ENCODE data around the gene TMEM174.

Gene TMEM174, protein sequence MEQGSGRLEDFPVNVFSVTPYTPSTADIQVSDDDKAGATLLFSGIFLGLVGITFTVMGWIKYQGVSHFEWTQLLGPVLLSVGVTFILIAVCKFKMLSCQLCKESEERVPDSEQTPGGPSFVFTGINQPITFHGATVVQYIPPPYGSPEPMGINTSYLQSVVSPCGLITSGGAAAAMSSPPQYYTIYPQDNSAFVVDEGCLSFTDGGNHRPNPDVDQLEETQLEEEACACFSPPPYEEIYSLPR

DNA sequence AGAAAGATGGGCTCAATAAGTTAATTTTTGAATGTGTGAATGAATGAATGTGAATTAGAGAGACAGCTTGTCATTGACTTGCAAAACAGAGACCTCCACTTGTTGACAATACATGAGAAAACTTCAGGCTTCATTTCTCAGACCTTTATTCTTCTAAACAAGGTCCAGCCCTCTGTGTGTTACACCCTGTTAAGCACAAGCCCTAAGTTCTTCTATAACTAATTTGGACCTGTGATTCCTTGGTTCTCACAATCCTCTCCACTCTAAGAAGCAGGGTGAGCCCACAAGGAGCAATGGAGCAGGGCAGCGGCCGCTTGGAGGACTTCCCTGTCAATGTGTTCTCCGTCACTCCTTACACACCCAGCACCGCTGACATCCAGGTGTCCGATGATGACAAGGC is at the start of gene TMEM174:
Gene TMEM174 (plus strand): TSS at position 243 of the 400 bp plus-strand sequence. CDS start 51 bp downstream, at position 294.
- no peak for DNase-seq

DNA sequence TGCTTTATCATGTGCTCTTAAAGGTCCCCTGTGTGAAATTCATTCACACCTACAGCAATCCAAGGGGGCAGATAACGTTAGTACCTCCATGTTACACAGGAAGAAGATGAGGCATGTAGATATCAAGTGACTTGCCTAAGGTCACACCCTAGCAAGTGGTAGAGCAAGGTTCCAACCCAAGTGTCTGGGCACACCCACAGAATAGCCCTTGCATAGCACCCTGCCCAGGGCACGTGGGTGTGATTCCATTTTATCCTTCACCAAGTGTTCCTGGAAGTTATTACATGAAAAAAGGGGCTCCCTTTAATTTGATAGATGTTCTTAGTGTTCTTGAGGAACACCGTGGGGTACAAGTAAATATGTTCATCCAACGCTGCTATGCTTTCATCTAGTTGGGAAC is 47.7 kb upstream of the TMEM174 start:
- DNase-seq = no peak

DNA sequence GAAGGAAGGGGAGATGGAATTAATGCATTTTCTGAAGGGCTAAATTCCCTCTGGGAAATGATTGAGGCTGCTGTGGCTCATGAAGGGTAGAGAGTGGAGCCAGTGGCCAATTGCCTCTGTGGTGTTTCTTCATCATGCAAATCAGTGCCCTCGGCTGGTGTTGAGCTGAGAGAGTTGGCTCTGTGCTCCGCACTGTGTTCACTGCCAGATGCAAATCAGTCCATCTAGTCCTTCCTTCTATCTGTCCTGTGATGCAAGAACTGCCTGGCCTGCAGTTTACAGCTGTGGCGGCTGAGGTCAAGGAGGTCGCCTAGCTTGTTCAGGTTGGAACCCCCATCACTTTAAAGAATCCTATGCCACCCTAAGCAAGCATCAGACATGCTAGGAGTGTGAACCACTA is 46.6 kb upstream of the TMEM174 start:
- no peak for DNase-seq

DNA sequence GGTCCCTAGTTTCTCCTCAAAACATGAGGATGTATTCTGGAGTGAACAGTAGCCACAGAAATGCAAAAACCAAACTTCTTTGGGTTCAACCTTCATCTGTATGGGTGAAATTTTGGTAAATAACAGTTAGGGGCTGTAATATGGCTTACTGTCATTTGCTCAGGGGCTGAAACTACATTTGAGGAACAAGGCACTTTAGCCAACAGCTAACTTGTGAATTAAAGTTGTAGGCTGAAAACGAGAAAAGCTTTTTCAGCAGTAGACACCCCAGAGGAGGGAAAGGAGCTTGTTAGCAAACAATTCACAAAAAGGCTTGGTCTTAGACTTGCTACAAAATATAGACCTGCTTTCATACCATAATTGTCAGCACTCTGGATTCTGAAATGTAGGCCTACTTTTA is 46.0 kb upstream of the TMEM174 start:
- no peak for DNase-seq

DNA sequence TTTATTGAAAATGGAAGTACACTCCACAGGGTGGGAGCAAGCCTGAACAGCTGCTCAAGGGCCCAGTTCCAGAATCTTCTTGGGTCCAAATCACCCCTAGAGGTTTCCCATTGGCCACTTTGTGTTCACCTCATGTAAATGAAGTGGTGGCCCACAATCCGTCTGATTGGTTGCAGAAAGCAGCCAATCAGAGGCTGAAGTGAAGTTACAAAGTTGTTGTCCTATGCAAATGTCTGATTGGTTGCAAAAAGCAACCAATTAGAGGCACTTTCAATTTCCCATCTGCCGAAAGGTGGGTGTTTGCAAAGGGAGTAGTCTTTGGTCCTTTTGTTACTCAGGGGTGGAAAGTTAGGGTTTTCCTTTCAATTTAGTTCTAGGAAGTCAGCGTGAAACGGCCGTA is 43.9 kb upstream of the TMEM174 start:
- no peak for DNase-seq

DNA sequence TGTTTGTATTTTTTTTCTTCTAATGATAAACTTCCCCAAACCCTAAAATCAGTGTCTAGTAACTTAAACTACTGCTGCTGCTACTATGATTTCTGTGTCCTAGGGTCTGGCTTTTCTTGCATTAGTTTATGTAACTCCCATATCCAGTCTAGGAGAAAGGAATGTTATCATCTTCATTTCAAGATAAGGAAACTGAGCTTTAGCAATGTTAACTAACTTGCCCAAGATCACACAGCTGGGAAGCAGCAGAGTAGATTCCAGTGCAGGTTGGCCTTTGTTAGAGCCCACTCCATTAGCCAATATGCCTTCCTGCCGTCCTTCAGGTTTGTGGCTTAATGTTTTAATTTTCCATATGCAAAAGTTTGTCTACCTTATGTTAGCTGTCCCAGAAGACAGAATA is 42.2 kb upstream of the TMEM174 start:
- DNase-seq = no peak

DNA sequence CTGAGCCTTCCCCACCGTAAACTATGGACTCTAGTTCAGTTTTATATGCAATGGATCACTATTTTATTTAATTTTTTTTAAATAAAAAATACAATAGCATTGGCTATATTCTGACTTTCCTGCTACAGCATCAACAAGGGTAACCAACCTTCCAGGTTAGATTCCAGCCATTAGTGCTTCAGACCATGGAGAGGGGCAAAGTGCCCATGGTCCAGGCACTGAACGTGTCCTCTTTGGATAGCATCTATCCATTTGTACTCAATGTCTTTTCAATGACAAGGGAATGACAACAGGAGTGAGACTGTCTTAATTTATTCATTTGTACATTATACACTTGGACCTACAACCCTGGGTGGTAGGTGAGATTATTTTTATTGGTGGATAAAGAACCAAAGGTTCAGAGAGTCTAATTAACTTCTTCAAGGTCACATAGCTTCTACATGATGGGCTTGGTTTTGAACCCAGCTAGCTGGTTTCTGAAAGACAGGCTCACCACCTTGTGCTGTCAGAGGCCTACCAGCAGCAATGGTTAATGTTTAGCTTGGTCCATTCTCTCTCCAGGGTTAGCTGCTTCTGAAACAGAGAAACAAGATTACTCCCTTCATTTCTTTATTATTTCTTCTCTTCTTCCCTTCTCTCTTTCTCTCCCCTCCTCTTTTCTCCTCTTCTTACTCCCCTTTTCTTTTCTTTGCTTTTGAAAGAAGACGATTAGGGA is 41.1 kb upstream of the TMEM174 start:
- DNase-seq = no peak

DNA sequence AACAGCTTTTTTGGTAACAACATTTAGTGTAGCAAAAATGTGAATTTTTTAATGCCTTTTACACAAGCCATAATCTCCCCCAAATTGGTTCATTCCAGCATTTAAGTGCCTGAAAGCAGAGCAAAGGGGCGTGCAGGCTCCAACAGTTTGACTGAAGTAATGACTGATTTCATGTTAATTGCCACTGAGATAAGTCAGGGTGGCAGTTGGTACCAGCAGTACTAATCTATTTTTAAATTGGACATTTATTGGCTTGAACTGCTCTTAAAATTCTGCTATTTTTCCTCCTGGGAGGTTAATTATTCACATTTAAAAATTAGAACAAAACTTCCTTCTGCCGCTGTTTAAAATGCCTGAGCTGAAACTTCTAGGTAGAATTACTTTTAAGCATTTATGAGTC is 40.2 kb upstream of the TMEM174 start:
- DNase-seq = no peak

DNA sequence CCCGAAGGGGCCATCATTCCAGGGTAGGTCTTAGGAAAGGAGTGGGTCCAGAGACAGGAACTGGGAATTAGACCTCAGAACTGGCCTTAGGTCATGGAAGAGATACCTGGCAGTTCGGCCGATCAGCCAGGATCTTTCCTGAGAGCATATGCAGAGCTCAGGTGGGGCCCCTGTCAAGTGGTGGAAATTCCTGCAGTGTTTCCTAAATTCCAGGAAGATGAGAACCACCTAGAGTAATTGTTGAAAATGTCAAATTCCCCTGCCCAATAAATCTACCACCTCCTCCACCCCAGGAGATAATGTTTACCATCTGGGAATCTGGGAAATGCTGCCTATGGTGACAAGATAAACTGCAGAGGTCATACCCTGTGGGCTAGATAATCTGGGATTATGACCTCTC is 38.0 kb upstream of the TMEM174 start:
- no peak for DNase-seq

DNA sequence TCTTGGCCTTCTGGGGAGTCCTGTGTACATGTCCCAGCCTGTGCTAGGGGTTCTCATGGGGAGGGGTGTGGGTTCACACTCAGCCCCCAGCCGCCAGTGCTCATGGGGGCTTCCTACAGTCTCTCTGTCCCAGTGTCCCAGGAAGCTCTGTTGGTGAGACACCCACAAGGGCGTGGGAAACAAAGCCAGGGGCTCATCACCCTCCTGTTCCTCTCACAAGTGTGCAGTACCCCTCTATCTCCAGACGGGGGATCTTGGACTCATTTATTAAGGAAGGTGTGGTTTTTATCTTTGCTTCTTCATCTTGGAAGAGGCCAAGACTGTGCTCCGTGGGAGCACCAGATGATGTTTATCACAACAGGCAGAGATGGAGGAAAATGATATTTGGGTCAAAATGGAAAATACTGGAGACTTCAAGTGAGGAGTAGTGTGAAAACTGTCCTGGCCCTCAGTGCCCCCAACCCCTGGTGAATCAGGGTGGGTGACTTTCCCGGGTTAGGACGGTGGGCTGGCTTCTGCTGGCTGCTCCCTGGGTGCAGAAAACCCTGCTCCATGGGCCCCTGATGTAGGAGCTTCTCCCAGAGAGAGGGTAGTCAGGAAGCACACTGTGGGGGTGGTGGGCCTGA is 37.5 kb upstream of the TMEM174 start:
- no peak for DNase-seq

DNA sequence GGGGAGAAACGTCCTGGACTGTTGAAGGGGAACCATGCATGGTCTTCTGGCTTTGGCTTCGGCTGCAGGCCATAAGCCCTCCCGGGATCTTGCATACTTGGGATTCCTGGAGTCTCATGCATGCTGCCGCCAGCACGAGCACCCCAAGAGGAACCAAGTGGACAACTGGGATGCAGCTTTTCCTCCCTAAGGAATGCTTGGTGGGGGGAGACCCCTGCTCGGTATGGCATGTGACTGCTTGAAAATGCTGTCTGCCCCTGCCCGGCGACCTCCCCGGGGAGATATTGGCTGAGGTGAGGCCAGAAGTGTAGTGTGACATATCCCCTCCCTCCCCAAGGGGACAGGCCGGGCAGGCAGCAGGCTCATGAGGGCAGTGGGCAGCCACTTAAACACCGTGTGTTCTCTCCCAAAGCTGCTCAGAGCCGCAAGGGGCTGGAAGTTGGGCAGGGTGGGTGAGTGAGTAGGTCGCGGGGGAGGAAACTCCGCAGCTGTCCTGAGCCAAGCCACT is 36.9 kb upstream of the TMEM174 start:
- DNase-seq = no peak

DNA sequence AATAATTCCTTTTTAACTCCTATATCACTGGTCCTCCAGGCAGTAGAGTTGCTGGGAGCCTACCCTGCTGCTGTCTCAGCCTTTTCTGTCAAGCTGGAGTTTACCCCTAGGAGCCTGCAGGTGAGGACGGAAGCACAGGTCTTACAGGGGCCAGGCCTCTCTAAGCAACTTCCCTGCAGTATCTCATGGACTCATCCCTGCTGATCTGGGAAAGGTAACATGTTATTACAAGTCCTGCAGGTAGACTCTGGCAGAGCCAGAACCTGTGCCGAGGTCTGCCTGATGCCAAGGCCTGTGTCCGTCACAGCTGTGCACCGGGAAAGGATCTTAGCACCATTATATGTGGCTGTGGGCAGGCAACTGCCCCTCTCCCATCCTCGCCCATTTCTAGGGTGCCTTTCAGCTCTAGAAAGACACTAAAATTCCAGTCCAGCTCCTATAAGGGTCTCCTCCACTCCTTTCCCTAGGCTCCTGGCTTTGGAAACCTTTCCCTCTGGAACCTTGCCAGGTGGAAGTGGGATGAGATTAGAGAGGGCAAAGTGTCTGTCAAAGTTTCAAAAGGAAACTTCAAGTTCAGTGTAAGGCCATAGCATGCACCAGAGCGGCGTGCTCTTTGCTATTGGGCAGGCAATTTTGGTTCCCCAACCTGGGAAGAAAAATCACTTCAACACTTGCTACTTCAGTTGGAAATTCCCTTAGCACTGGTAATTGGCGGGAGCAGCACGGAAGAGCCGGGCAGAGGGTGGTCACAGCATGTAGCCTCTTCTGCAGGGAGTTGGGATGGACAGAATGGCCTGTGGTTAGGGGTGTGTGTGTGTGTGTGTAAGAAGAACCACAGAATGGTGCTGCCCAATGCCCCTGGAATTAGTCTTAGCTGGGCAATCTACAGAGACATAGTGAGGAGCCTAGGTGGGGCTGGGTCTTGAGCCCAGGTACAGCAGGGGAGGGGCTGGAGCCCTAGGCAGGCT is 35.1 kb upstream of the TMEM174 start:
- no peak for DNase-seq

DNA sequence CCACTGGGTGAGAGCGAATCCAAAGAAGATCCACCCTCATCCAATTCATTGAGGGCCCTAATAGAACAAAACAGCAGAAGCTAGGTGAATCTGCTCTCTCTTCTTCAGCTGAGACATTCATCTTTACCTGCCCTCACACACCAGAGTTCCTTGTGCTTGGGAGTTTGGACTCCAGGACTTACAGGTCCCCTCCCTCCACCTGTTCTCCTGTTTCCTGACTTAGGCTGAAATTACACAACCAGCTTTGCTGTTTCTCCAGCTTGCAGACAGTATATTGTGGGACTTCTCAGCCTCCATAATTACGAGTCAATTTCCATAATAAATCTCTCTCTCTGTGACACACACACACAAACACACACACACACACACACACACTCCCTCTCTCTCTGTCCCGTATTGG is 33.5 kb upstream of the TMEM174 start:
- no peak for DNase-seq

DNA sequence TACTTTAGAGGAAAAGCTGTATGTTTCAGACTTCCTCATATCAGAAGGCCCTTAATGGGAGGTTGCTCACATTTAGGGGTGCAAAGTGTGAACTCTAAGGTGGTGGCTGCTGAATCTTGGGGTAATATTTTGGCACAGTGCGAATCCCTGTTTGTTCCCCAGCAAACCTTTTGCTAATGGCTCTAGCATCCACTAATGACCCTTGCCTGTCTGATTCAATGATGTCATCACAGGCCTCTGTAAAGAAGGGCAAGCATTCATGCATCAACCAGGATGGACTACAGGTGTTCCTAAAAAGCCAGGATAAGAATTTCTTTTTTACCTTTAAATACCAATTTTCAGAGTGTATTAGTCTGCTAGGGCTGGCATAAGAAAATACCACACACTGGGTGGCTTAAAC is 32.2 kb upstream of the TMEM174 start:
- DNase-seq = no peak

DNA sequence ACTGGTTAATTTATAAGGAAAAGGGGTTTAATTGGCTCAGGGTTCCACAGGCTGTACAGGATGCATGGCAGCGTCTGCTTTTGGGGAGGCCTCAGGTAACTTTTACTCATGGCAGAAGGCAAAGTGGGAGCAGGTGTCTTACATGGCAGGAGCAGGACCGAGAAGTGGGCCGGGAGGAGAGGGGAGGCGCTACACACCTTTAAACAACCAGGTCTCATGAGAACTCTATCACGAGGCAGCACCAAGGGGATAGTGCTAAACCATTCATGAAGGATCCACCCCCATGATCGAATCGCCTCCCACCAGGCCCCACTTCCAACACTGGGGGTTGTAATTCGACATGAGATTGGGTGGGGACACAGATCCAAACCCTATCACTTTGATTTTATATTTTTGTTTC is 31.0 kb upstream of the TMEM174 start:
- DNase-seq = no peak

DNA sequence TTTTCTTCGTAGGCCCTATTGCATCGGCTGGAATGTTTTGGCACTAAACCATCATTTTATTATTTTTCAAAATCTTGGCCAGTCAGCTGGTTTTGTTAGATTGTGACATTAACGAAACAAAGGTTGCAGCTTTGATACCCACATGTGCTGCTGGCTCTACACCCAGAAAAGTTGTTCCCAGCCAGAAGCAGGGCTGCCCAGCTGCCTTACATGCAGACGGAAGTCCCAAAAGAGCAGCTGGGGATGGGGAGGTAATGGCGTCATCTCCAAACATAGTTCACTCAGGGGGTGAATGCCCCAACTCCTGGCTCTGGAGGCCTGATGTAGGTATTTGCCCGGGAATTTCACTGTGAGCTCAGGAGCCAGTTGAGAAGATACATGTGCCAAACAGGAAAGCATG is 29.3 kb upstream of the TMEM174 start:
- no peak for DNase-seq

DNA sequence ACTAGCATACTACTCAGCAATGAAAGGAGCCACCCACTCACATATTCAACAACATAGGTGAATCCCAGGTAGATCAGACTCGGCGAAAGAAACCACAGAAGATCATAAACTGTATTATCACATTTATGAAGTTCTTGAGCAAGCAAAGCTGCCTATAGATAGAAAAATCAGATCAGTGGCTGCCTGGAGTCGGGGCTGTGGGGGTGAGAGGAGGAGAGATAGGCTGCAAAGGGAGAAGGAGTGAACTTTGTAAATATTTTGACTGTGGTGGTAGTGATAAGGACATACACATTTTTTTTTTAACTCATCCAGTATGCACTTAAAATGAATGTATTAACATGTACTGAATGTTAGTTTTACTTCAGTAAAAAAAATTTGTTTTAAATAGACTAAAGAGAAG is 23.5 kb upstream of the TMEM174 start:
- DNase-seq = no peak

DNA sequence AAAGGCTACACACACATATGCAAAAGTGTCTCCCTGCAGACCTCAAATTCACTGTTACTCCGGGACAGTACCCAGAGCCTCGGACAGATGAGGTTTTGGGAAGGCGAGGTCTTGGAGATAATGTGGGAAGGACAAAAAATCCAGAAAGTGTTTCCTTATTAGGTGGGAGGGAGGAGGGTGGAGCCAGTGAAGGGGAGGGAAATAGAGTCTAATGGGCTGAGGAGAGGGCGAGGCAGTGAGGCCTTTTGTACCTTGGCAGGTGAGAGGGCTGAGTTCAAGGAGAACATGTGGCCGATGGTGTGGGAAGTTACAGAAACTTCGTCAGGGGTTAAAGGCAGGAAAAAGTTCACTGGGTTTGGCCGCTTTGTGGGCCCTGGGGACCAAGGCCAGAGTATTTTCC is 22.1 kb upstream of the TMEM174 start:
- no peak for DNase-seq

DNA sequence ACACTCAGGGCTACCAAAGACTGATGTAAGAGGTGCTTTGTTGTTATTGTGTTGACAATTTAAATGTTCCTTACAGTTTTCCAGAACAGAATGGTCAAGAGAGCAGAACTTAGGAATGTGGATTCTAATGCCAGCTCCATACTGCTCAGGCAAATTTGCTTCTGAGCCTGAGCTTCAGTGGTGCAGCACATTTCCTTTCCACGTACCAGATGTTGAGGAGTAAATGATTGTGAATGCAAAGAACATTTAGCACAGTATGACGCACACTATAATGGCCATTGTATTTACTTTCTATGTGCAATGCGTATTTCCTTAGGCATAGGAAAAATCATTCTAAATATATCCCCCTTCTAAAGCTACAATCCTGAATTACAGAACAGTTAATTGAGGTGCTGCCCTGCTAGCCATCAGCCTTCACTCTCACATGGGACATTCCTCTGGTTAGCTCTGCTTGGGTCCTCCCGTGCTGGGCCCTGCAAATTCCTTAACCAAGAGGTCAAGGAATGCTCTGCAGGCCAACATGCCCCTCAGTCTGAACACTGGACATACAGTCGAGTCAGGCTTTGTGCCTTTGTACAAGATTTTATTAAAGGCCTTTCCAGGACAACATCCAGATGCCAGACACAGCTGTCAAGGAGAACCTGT is 21.1 kb upstream of the TMEM174 start:
- no peak for DNase-seq

DNA sequence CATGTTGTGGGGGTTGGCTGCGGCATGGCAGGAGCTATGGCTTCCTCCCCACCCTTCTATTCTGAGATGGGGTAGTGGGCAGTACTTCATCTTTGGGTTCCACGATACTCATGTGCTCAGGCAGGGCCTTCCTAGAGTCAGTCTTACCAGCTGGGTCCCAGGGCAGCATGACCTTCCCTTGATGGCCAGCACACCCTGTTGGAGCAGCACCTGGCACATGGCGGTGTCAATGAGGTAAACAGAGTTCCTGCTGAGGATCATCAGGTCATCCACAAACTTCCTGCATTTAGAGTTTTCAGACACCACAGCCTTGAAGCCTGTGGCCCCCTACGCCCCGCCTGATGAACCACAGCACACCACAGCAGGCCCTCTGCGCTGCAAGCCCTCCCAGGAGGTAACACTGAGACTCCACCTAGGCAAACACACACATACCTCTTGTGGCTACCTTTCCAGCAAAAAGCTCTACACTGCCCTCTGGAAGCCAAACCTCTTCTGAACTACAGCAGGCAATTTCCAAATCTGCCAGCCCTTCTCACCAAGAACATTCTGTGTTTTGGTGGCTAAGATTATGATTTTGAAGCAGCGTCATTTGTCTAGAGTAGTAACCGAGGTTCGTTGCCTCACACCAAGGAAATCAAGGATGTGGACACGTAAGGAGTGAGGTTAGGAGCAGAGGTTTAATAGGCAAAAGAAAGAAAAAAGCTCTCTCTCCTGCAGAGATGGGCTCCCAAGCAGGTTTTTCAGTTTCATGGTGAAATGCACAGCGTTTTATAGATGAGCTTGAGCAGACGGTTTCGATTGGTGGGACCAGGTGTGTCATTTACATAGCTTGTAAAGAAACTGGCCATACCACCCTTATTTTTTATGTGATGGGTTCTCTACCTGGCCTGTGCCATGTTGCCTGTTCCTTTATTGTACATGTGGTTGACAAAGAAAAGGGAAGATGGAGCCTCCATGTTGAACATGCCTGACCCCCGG is 20.3 kb upstream of the TMEM174 start:
- no peak for DNase-seq

DNA sequence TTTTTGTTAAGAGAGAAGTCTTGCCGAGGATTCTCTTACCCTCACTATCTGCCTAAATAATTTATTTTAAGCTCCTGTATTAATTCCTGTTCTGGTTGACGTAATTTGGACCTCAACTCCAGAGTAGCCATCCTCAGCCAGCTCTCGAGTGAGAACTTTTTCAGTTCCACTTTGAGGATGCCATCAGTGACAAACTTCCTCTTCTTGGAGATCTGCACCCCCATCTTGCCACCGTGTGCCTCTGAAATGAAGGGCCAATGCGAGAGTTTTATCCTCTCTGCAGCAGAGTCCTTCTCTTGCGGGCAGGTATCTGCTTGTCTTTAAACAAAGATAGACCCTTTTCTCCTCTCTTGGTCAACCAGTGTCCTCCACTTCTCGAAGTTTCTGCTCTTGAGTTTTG is 19.5 kb upstream of the TMEM174 start:
- DNase-seq = no peak
